Common myeloid progenitor, CD34-positive (primary cell): ENCODE data around the gene DCK.
"Not testable (repeated sequence)": the region's sequence is repeated elsewhere in the genome, so short reads cannot be mapped to it uniquely, and the experiment has no call there.

Source experiments
- CTCF ChIA-PET: fragments of 350-600 bp; sonication (Branson Sonifier 250); formaldehyde crosslinking; loops from one replicate; lab custom pipeline; 2021; ENCODE audit warnings: antibody characterized with exemption; lab: Charles Lee
- POLR2A ChIA-PET: fragments of 350-600 bp; sonication (Branson Sonifier 250); formaldehyde crosslinking; loops from one replicate; lab custom pipeline; 2021; ENCODE audit warnings: antibody characterized with exemption; lab: Charles Lee
- DNase-seq, 3 donors: peaks; one replicate each; pipeline versions ENCODE4 v3.0.0 to v3.0.0-alpha.2; 2013
- H3K27ac ChIP-seq, 2 experiments: 1 replicate in 1 of 2; 2 replicates in 1 of 2; pipeline ENCODE4 v1.7.0; 2013; ENCODE audit warnings: inconsistent platforms in 2 of 2, low read length in 2 of 2, mild to moderate bottlenecking in 2 of 2, low read depth in 1 of 2, moderate library complexity in 1 of 2; ENCODE audit not compliant: severe bottlenecking in 2 of 2, insufficient read depth in 1 of 2, poor library complexity in 1 of 2
- H3K27me3 ChIP-seq, 5 experiments: replicated peaks in 2 of 5; 1 replicate in 3 of 5; 2 replicates in 2 of 5; pipeline versions ENCODE4 v1.6.1 to v1.7.0; 2013; ENCODE audit warnings: low read length in 4 of 5, mild to moderate bottlenecking in 2 of 5, moderate library complexity in 2 of 5, inconsistent platforms in 1 of 5; ENCODE audit not compliant: insufficient read depth in 5 of 5, control insufficient read depth in 4 of 5
- H3K36me3 ChIP-seq, 4 experiments: 1 replicate in 2 of 4; 2 replicates in 2 of 4; pipeline versions ENCODE4 v1.6.1 to v1.7.0; 2013; ENCODE audit warnings: low read length in 3 of 4, control low read depth in 1 of 4, mild to moderate bottlenecking in 1 of 4; ENCODE audit not compliant: control insufficient read depth in 4 of 4, insufficient read depth in 4 of 4
- H3K4me1 ChIP-seq, 4 experiments: 1 replicate in 3 of 4; 2 replicates in 1 of 4; pipeline versions ENCODE4 v1.6.1 to v1.7.1; 2013; ENCODE audit warnings: low read length in 3 of 4, mild to moderate bottlenecking in 3 of 4, control low read depth in 1 of 4, inconsistent platforms in 1 of 4, moderate library complexity in 1 of 4; ENCODE audit not compliant: control insufficient read depth in 4 of 4, insufficient read depth in 4 of 4; ENCODE audit errors: control extremely low read depth in 1 of 4
- H3K4me3 ChIP-seq, 7 experiments: 1 replicate in 4 of 7; 2 replicates in 3 of 7; pipeline versions ENCODE4 v1.5.1 to v1.7.0; 2013; ENCODE audit warnings: mild to moderate bottlenecking in 7 of 7, low read length in 6 of 7, moderate library complexity in 6 of 7, inconsistent platforms in 2 of 7, low read depth in 2 of 7, control low read depth in 1 of 7; ENCODE audit not compliant: insufficient read depth in 4 of 7, control insufficient read depth in 1 of 7; ENCODE audit errors: extremely low read depth in 1 of 7
- H3K9me3 ChIP-seq, 5 experiments: 1 replicate in 4 of 5; 2 replicates in 1 of 5; pipeline versions ENCODE4 v1.6.1 to v1.7.1; 2013; ENCODE audit warnings: low read length in 4 of 5, mild to moderate bottlenecking in 2 of 5, inconsistent platforms in 1 of 5, low read depth in 1 of 5, moderate library complexity in 1 of 5; ENCODE audit not compliant: control insufficient read depth in 4 of 5, insufficient read depth in 2 of 5; ENCODE audit errors: control extremely low read depth in 1 of 5
- WGBS: methylation state at CpG from one replicate; pipeline ENCODE4 v1.1.5; 2013; ENCODE audit not compliant: insufficient coverage; 5-methylcytosine and 5-hydroxymethylcytosine counted together

The DCK gene

DNA sequence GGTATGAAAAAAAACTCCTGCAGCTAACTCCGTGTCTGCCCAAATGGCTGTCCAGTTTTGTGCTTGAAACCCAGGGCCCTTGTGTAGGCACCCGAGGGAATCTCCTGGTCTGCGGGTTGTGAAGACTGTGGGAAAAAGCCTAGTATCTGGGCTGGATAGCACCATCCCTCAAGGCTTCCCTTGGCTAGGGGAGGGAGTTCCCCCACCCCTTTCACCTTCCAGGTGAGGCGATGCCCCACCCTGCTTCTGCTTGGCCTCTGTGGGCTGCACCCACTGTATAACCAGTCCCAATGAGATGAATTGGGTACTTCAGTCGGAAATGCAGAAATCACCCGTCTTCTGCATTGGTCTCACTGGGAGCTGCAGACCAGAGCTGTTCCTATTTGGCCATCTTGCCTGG is 11.6 kb downstream of the DCK start:
- DNase-seq, POLR2A ChIA-PET, H3K27me3 ChIP-seq, H3K4me3 ChIP-seq, H3K9me3 ChIP-seq: not testable (repeated sequence)
- H3K4me1 ChIP-seq, result peaks cover 9 to 41% (median 14%) of the 10 kb centered on the region in 4 experiments
- H3K27ac ChIP-seq, result peak overlapping the region in 1 of 2 experiments; percentile 64
- H3K36me3 ChIP-seq, result peaks cover 0 to 21% (median 9%) of the 10 kb centered on the region in 4 experiments
- CTCF ChIA-PET, result interaction anchor here (1.6 to 1.7 kb wide), 2 partner anchors 10 to 167 kb away, joined by 5 to 7 read pairs; no protein-coding TSS in a partner anchor
- WGBS, result 100% methylated on average over 3 of the region's 6 CpGs

GRCh38 chr4:71006203-71006907 is 12.9 kb downstream of the DCK start:
- ChIA-PET CTCF (interaction anchor here (0.5 to 8.5 kb wide), 5 partner anchors 13 to 266 kb away, joined by 3 to 82 read pairs (median 3); partner anchors contain the start of gene DCK), POLR2A (no interaction called here)
- Histone ChIP-seq H3K27ac (peak overlapping the region in 1 of 2 experiments; percentile 76), H3K27me3 (no peaks in the 10 kb centered on the region), H3K4me1 (peaks cover 9 to 41% (median 14%) of the 10 kb centered on the region in 4 experiments), H3K9me3 (peaks cover 0 to 2% (median 0%) of the 10 kb centered on the region in 5 experiments), H3K4me3 (peak overlapping the region in 4 of 7 experiments; percentile 15 to 66 (median 30)), H3K36me3 (peaks cover 0 to 21% (median 3%) of the 10 kb centered on the region in 4 experiments)
- peak; percentile 52 to 85 (median 81) for DNase-seq
- 50% methylated on average over 5 of the region's 6 CpGs for WGBS

DNA sequence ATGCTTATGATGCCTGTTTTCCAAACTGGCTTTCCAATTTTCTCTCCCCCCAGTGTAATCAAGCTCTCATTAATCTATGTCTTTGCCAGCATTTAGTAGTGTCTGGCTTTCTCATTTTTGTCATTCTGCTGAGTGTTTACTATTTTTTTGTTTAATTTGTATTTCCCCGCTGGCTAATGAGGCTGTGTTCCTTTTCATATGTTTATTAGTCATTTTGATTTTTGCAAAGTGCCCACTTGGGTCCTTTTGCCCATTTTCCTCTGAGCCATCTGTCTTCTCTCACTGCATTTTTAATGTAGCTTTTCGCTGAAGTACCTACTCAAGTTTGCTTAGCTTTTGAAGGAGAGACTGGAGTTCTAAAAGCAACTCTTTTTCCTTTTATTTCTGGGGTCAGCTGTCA is 14.7 kb downstream of the DCK start:
- no peak overlapping the region for H3K4me3 ChIP-seq
- no peaks in the 10 kb centered on the region for H3K9me3 ChIP-seq
- WGBS, result 100% methylated on average over 1 of the region's 2 CpGs
- peaks cover 0 to 23% (median 7%) of the 10 kb centered on the region in 4 experiments for H3K36me3 ChIP-seq
- no peaks in the 10 kb centered on the region for H3K27me3 ChIP-seq
- peaks cover 9 to 41% (median 14%) of the 10 kb centered on the region in 4 experiments for H3K4me1 ChIP-seq
- POLR2A ChIA-PET, result no interaction called here
- DNase-seq, result no peak
- H3K27ac ChIP-seq, result no peak overlapping the region
- CTCF ChIA-PET, result interaction anchor here (0.9 to 8.5 kb wide), 9 partner anchors 15 to 542 kb away, joined by 3 to 82 read pairs (median 3); partner anchors contain the start of gene DCK

GRCh38 chr4:71009086-71009485 is 15.6 kb downstream of the DCK start:
- no peak overlapping the region for H3K4me3 ChIP-seq
- no CpG with 5 or more reads among the region's 3 CpGs for WGBS
- H3K9me3 ChIP-seq, result no peaks in the 10 kb centered on the region
- peaks cover 9 to 32% (median 12%) of the 10 kb centered on the region in 4 experiments for H3K4me1 ChIP-seq
- no peak overlapping the region for H3K27ac ChIP-seq
- CTCF ChIA-PET, result interaction anchor here (1.2 to 8.5 kb wide), 6 partner anchors 16 to 361 kb away, joined by 3 to 82 read pairs (median 4); partner anchors contain the start of gene DCK
- POLR2A ChIA-PET, result no interaction called here
- H3K27me3 ChIP-seq, result no peaks in the 10 kb centered on the region
- no peak for DNase-seq
- H3K36me3 ChIP-seq, result peaks cover 0 to 23% (median 7%) of the 10 kb centered on the region in 4 experiments

DNA sequence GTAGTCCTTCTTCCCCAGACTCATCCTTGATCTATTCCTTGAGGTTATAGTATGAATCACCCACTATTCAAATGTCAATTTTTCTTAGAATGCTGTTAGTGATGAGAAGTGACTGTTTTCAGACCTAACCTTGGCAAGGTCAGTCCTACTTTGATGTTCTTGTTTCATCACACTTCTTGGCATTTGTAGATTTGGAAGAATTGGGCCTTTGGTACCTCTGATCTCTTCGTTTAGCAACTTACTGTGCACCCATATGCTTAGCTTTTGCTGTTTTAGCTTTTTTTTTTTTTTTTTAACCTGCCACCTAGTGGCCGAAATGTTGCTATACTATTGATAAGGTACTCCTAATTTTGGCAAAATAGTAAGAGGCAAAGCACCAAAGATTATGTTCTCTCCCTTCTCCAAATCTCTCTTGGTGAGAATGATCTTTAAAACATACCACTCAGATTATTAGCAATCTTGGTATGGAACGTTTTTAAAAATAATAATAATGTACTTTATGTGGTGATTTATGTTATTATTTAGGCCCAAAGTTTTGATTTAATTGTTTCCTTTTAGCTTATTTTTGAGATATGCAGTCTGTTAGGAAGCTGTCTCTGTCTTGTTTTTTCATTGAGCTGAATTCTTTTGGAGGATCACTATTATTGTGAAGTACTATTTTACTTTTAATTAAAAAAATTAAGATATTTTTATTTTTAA is 16.6 kb downstream of the DCK start:
- POLR2A ChIA-PET, result interaction anchor here (0.6 kb wide), 1 partner anchor 19 kb away, joined by 4 read pairs; no protein-coding TSS in a partner anchor
- Histone ChIP-seq H3K4me1 (peaks cover 5 to 23% (median 8%) of the 10 kb centered on the region in 4 experiments), H3K36me3 (peaks cover 0 to 19% (median 7%) of the 10 kb centered on the region in 4 experiments), H3K9me3 (no peaks in the 10 kb centered on the region), H3K4me3 (no peak overlapping the region), H3K27me3 (no peaks in the 10 kb centered on the region), H3K27ac (no peak overlapping the region)
- CTCF ChIA-PET, result interaction anchor here (0.6 to 8.5 kb wide), 14 partner anchors 8 to 419 kb away, joined by 3 to 82 read pairs (median 3); partner anchors contain the start of gene DCK
- peak; percentile 60 to 66 (median 64) for DNase-seq
- WGBS, result 0% methylated on average over 1 of the region's 3 CpGs

DNA sequence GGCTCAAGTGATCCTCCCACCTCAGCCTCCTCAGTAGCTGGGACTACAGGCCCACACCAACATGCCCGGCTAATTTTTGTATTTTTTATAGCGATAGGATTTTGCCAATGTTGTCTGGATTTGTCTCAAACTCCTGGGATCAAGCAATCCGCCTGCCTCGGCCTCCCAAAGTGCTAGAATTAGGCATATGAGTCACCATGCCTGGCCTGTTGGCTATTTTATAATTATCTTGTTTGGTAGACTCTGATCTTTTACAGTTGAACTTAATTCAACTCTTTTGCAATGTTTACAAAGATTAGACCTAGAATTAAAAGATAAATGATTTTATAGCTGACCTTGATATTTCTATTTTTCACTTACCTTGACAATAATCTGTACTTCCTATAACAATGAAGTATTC is 18.0 kb downstream of the DCK start:
- no peak for DNase-seq
- POLR2A ChIA-PET, result no interaction called here
- CTCF ChIA-PET, result interaction anchor here (1.3 to 8.5 kb wide), 3 partner anchors 13 to 29 kb away, joined by 3 to 82 read pairs (median 4); partner anchors contain the start of gene DCK
- H3K4me1 ChIP-seq, result peaks cover 2 to 15% (median 4%) of the 10 kb centered on the region in 4 experiments
- no peaks in the 10 kb centered on the region for H3K27me3 ChIP-seq
- WGBS, result 100% methylated on average over 2 of the region's 4 CpGs
- H3K36me3 ChIP-seq, result peaks cover 0 to 19% (median 7%) of the 10 kb centered on the region in 4 experiments
- H3K27ac ChIP-seq, result no peak overlapping the region
- no peak overlapping the region for H3K4me3 ChIP-seq
- H3K9me3 ChIP-seq, result no peaks in the 10 kb centered on the region
